IMR-90 (cell line): Measurements from ENCODE around the gene RAPGEF5. TPM values are rescaled to one million over a fixed set of nuclear protein-coding genes. Genes with fewer than 3 reads are reported as not detected.

ENCODE experiments used
- ATAC-seq: fragments of 200-7000 bp; cut with Tn5 transposase; 2 replicates; pipeline ENCODE4 v1.9.1; 2020; ENCODE audit warnings: low read depth, mild to moderate bottlenecking, moderate library complexity
- BruUV-seq: library from RNA; stranded (reverse); fragments of 400-500 nt; replicated peaks from 2 replicates; lab custom pipeline; 2021; lab: Mats Ljungman, UMichigan
- CTCF ChIA-PET: fragments of 300-600 bp; formaldehyde crosslinking; extraction: SDS; loops from one replicate; lab custom pipeline; 2021; ENCODE audit warnings: antibody characterized with exemption; lab: Yijun Ruan, JAX
- POLR2A ChIA-PET: fragments of 300-600 bp; sonication (Branson Sonifier 250); formaldehyde crosslinking; loops from one replicate; lab custom pipeline; 2022; ENCODE audit warnings: antibody characterized with exemption; ENCODE audit not compliant: unreplicated experiment; lab: Charles Lee
- DNase-seq: peaks from one replicate; pipeline ENCODE4 v3.0.0; 2013
- H2AFZ ChIP-seq: replicated peaks from 2 replicates; pipeline ENCODE3; 2013; ENCODE audit warnings: low read length, mild to moderate bottlenecking; ENCODE audit not compliant: poor library complexity
- H2AK5ac ChIP-seq: 2 replicates; pipeline ENCODE4 v1.6.1; 2013; ENCODE audit warnings: low read depth, low read length, inconsistent platforms
- H2AK9ac ChIP-seq: replicated peaks from 2 replicates; pipeline ENCODE3; 2013; ENCODE audit warnings: mild to moderate bottlenecking, low read depth, low read length, moderate library complexity; ENCODE audit not compliant: poor library complexity
- H2BK120ac ChIP-seq: 2 replicates; pipeline ENCODE4 v1.6.1; 2013; ENCODE audit warnings: low read depth, low read length, inconsistent platforms
- H2BK15ac ChIP-seq: 3 replicates; pipeline ENCODE4 v1.6.1; 2013; ENCODE audit warnings: low read depth, low read length, inconsistent platforms
- H2BK20ac ChIP-seq: 2 replicates; pipeline ENCODE4 v1.6.1; 2013; ENCODE audit warnings: low read depth, mild to moderate bottlenecking, inconsistent platforms, low read length, moderate library complexity
- H2BK5ac ChIP-seq: 2 replicates; pipeline ENCODE4 v1.6.1; 2013; ENCODE audit warnings: mild to moderate bottlenecking, low read depth, low read length, inconsistent platforms; ENCODE audit not compliant: poor library complexity, severe bottlenecking
- H3K14ac ChIP-seq: replicated peaks from 2 replicates; pipeline ENCODE4 v1.6.1; 2013; ENCODE audit warnings: low read depth, low read length, inconsistent platforms
- H3K18ac ChIP-seq: 2 replicates; pipeline ENCODE4 v1.6.1; 2013; ENCODE audit warnings: low read depth, low read length, control low read depth
- H3K23ac ChIP-seq: 2 replicates; pipeline ENCODE4 v1.6.1; 2013; ENCODE audit warnings: low read depth, low read length, inconsistent platforms
- H3K27ac ChIP-seq: 2 replicates; pipeline ENCODE4 v1.5.1; 2013; ENCODE audit warnings: mild to moderate bottlenecking, control low read depth, low read length; ENCODE audit not compliant: insufficient read depth
- H3K27me3 ChIP-seq: 2 replicates; pipeline ENCODE4 v1.6.1; 2013; ENCODE audit warnings: low read length; ENCODE audit not compliant: control insufficient read depth, insufficient read depth
- H3K36me3 ChIP-seq: 2 replicates; pipeline ENCODE4 v1.6.1; 2013; ENCODE audit warnings: low read length, mixed read lengths; ENCODE audit not compliant: control insufficient read depth, insufficient read depth
- H3K4ac ChIP-seq: 2 replicates; pipeline ENCODE4 v1.6.1; 2013; ENCODE audit warnings: low read depth, low read length, inconsistent platforms
- H3K4me1 ChIP-seq: 2 replicates; pipeline ENCODE4 v1.6.1; 2013; ENCODE audit warnings: low read length, mixed read lengths; ENCODE audit not compliant: control insufficient read depth, insufficient read depth
- H3K4me2 ChIP-seq: 2 replicates; pipeline ENCODE4 v1.6.1; 2013; ENCODE audit warnings: low read depth, mild to moderate bottlenecking, control low read depth, low read length, moderate library complexity
- H3K4me3 ChIP-seq: 2 replicates; pipeline ENCODE4 v1.5.1; 2013; ENCODE audit warnings: low read depth, mild to moderate bottlenecking, control low read depth, low read length, moderate library complexity; ENCODE audit not compliant: insufficient read depth
- H3K56ac ChIP-seq: 2 replicates; pipeline ENCODE4 v1.6.1; 2013; ENCODE audit warnings: low read length, inconsistent platforms; ENCODE audit not compliant: insufficient read depth; ENCODE audit errors: extremely low read depth
- H3K79me1 ChIP-seq, 2 experiments: 2 replicates each; pipeline ENCODE4 v1.6.1; 2013; ENCODE audit warnings: low read length in 2 of 2, inconsistent platforms in 1 of 2, low read depth in 1 of 2
- H3K9ac ChIP-seq: 2 replicates; pipeline ENCODE4 v1.6.1; 2013; ENCODE audit warnings: low read depth, low read length, control low read depth
- H3K9me1 ChIP-seq: 2 replicates; pipeline ENCODE4 v1.6.1; 2013; ENCODE audit warnings: low read length, inconsistent platforms; ENCODE audit not compliant: insufficient read depth
- H3K9me3 ChIP-seq: 2 replicates; pipeline ENCODE4 v1.6.1; 2013; ENCODE audit warnings: low read length; ENCODE audit not compliant: control insufficient read depth, insufficient read depth
- H4K20me1 ChIP-seq: 2 replicates; pipeline ENCODE4 v1.6.1; 2013; ENCODE audit warnings: low read length, inconsistent platforms; ENCODE audit not compliant: insufficient read depth
- H4K5ac ChIP-seq: 2 replicates; pipeline ENCODE4 v1.6.1; 2013; ENCODE audit warnings: mild to moderate bottlenecking, low read depth, low read length, control low read depth
- H4K8ac ChIP-seq, 2 experiments: 2 replicates each; pipeline ENCODE4 v1.6.1; 2013; ENCODE audit warnings: low read depth in 2 of 2, low read length in 2 of 2, control low read depth in 1 of 2, inconsistent platforms in 1 of 2
- H4K91ac ChIP-seq: 2 replicates; pipeline ENCODE4 v1.6.1; 2013; ENCODE audit warnings: low read depth, low read length, inconsistent platforms; ENCODE audit not compliant: insufficient read depth
- BHLHE40 ChIP-seq: fragments of 150-350 bp; IDR thresholded peaks from 2 replicates; pipeline ENCODE4 v1.6.1; 2016; ENCODE audit warnings: mild to moderate bottlenecking, low read depth, low read length
- CEBPB ChIP-seq: IDR thresholded peaks from 2 replicates; pipeline ENCODE4 v1.6.1; 2012; ENCODE audit warnings: low read depth, low read length, improper control_type of control experiment
- CHD1 ChIP-seq: IDR thresholded peaks from 2 replicates; pipeline ENCODE4 v1.6.1; 2012; ENCODE audit warnings: low read depth, low read length, improper control_type of control experiment
- CTCF ChIP-seq: conservative IDR thresholded peaks from 2 replicates; pipeline ENCODE4 v1.5.1; 2012; ENCODE audit warnings: mild to moderate bottlenecking, low read depth, low read length, improper control_type of control experiment
- ELK1 ChIP-seq: fragments of 150-350 bp; IDR thresholded peaks from 2 replicates; pipeline ENCODE4 v1.6.1; 2016; ENCODE audit warnings: low read depth, mild to moderate bottlenecking, low read length, moderate library complexity, borderline replicate concordance
- FOS ChIP-seq: fragments of 150-350 bp; IDR thresholded peaks from 2 replicates; pipeline ENCODE4 v1.6.1; 2016; ENCODE audit warnings: low read depth, low read length
- MAFK ChIP-seq: IDR thresholded peaks from 2 replicates; pipeline ENCODE4 v1.6.1; 2012; ENCODE audit warnings: low read depth, low read length, improper control_type of control experiment
- MAZ ChIP-seq: IDR thresholded peaks from 2 replicates; pipeline ENCODE4 v1.6.1; 2012; ENCODE audit warnings: low read depth, mild to moderate bottlenecking, low read length, improper control_type of control experiment, moderate library complexity, borderline replicate concordance
- MXI1 ChIP-seq: IDR thresholded peaks from 2 replicates; pipeline ENCODE4 v1.6.1; 2012; ENCODE audit warnings: low read depth, mild to moderate bottlenecking, low read length, moderate library complexity, borderline replicate concordance
- NFE2L2 ChIP-seq: fragments of 150-350 bp; IDR thresholded peaks from 2 replicates; pipeline ENCODE4 v1.6.1; 2016; ENCODE audit warnings: low read depth, mild to moderate bottlenecking, low read length
- POLR2A ChIP-seq: IDR thresholded peaks from 2 replicates; pipeline ENCODE4 v1.6.1; 2012; ENCODE audit warnings: mild to moderate bottlenecking, low read depth, low read length
- RAD21 ChIP-seq: IDR thresholded peaks from 2 replicates; pipeline ENCODE4 v1.6.1; 2012; ENCODE audit warnings: low read length, improper control_type of control experiment
- RCOR1 ChIP-seq: IDR thresholded peaks from 2 replicates; pipeline ENCODE4 v1.6.1; 2012; ENCODE audit warnings: mild to moderate bottlenecking, low read length, improper control_type of control experiment; ENCODE audit not compliant: insufficient replicate concordance
- RFX5 ChIP-seq: IDR thresholded peaks from 2 replicates; pipeline ENCODE4 v1.8.0; 2012; ENCODE audit warnings: low read depth, mild to moderate bottlenecking, low read length, moderate library complexity
- SMC3 ChIP-seq: fragments of 150-350 bp; IDR thresholded peaks from 2 replicates; pipeline ENCODE4 v1.6.1; 2016; ENCODE audit warnings: low read depth, mild to moderate bottlenecking, antibody characterized with exemption, low read length, moderate library complexity
- USF2 ChIP-seq: fragments of 150-350 bp; IDR thresholded peaks from 2 replicates; pipeline ENCODE4 v1.6.1; 2017; ENCODE audit warnings: mild to moderate bottlenecking, antibody characterized with exemption, low read length, low read depth
- WGBS, 2 experiments: methylation state at CpG; one replicate each; pipeline versions ENCODE4 v1.1.5 to v1.1.7; 2013; ENCODE audit warnings: missing lambda C conversion rate in 2 of 2; ENCODE audit not compliant: insufficient read length in 1 of 2; ENCODE audit errors: extremely low coverage in 2 of 2; 5-methylcytosine and 5-hydroxymethylcytosine counted together
- dilution Hi-C: fragments of 300-500 bp; cut with HindIII; formaldehyde crosslinking; loops from one replicate; pipeline ENCODE4 v1.14.3; 2018; ENCODE audit warnings: low sequenced_read_pairs; ENCODE audit not compliant: unreplicated experiment
- in situ Hi-C: fragments of 300-500 bp; cut with MboI; formaldehyde crosslinking; loops from 3 replicates; pipeline ENCODE4 v1.14.3; 2019; ENCODE audit warnings: low sequenced_read_pairs, inconsistent platforms, mixed read lengths
- intact Hi-C: fragments of 100-400 bp; cut with micrococcal nuclease; formaldehyde crosslinking; loops from 2 replicates; pipeline ENCODE4 v1.10.0; 2022
- polyA plus RNA-seq, 3 experiments: library from polyadenylated mRNA; depleted of rRNA; stranded (reverse); fragments of >200 nt; gene quantifications; 2 replicates each; pipeline ENCODE4 v1.2.3, GENCODE V29; 2012; ENCODE audit warnings: low replicate concordance in 1 of 3
- total RNA-seq: library from RNA; depleted of rRNA; stranded (reverse); fragments of >200 nt; gene quantifications from 2 replicates; pipeline ENCODE4 v1.2.3, GENCODE V29; 2012

The RAPGEF5 gene
- total and polyA plus RNA-seq, 2 of the 4 experiments (the other 2 are of a cell fraction), result 0.05 to 0.18 TPM

DNA sequence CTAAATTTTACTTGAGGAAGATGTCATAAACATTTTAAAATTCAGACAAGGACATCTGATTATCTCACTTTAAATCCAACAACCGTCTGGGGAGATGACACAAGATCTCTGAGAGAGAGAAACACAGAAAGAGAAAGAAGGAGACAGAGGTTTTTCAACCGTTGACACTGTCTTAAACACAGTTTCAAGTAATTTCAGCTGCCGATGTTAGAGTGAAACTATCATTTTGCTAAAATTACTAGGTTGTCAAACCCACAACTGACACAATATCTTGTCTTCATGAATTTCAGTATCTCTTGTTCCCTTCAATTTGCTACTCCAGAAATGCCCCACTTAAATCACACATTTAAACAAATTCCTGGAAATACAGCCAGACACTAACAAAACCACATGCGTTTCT, 174.8 kb downstream of the RAPGEF5 start:
- POLR2A ChIA-PET, result no interaction called here
- WGBS, 2 experiments, result no CpG with 5 or more reads among the region's 4 CpGs
- dilution Hi-C loops, result no loop called here

More for the DNA sequence above, 174.8 kb downstream of the RAPGEF5 start:
- Histone ChIP-seq H3K79me1 (no peaks in the 10 kb centered on the region), H4K91ac (no peak overlapping the region), H3K9me3 (no peaks in the 10 kb centered on the region), H3K4me1 (no peaks in the 10 kb centered on the region), H2BK20ac (no peak overlapping the region), H2BK120ac (no peak overlapping the region), H3K4me2 (no peak overlapping the region), H3K14ac (no peak overlapping the region), H3K27me3 (peaks cover 4% of the 10 kb centered on the region; the same call in 1 of the 2 replicates), H3K36me3 (no peaks in the 10 kb centered on the region), H2BK5ac (no peak overlapping the region), H3K23ac (no peak overlapping the region), H2AK9ac (no peak overlapping the region), H3K4ac (no peak overlapping the region), H3K9me1 (no peaks in the 10 kb centered on the region), H2AFZ (no peak overlapping the region), H4K8ac (no peak overlapping the region), H3K56ac (no peak overlapping the region), H4K20me1 (no peaks in the 10 kb centered on the region), H3K9ac (no peak overlapping the region), H3K4me3 (no peak overlapping the region), H4K5ac (no peak overlapping the region), H2BK15ac (no peak overlapping the region), H3K27ac (no peak overlapping the region), H3K18ac (no peak overlapping the region), H2AK5ac (no peak overlapping the region)
- TF ChIP-seq RAD21, result no peak
- TF ChIP-seq CEBPB, result no peak
- no peak for TF ChIP-seq POLR2A
- TF ChIP-seq CTCF, result no peak
- TF ChIP-seq NFE2L2, result no peak
- no peak for TF ChIP-seq USF2
- no peak for TF ChIP-seq SMC3
- TF ChIP-seq FOS, result no peak
- TF ChIP-seq BHLHE40, result no peak
- TF ChIP-seq MAZ, result no peak
- no peak for TF ChIP-seq MXI1
- no peak for TF ChIP-seq RCOR1
- TF ChIP-seq ELK1, result no peak
- TF ChIP-seq CHD1, result no peak
- no peak for TF ChIP-seq RFX5
- TF ChIP-seq MAFK, result no peak
- CTCF ChIA-PET, result no interaction called here
- in situ Hi-C loops, result no loop called here
- BruUV-seq, result no TSS peak
- intact Hi-C loops, result no loop called here
- DNase-seq, result no peak
- ATAC-seq, result no peak
